Measurements from ENCODE around the gene TRIM15. TPM values are rescaled to one million over a fixed set of nuclear protein-coding genes. Genes with fewer than 3 reads are reported as not detected.
A peak's percentile ranks its signal among the peaks of the same experiment; 100 is the strongest.
"Not testable (repeated sequence)": the region's sequence is repeated elsewhere in the genome, so short reads cannot be mapped to it uniquely, and the experiment has no call there.

TRIM15 gene
- total RNA-seq: not detected in 2 replicates

DNA sequence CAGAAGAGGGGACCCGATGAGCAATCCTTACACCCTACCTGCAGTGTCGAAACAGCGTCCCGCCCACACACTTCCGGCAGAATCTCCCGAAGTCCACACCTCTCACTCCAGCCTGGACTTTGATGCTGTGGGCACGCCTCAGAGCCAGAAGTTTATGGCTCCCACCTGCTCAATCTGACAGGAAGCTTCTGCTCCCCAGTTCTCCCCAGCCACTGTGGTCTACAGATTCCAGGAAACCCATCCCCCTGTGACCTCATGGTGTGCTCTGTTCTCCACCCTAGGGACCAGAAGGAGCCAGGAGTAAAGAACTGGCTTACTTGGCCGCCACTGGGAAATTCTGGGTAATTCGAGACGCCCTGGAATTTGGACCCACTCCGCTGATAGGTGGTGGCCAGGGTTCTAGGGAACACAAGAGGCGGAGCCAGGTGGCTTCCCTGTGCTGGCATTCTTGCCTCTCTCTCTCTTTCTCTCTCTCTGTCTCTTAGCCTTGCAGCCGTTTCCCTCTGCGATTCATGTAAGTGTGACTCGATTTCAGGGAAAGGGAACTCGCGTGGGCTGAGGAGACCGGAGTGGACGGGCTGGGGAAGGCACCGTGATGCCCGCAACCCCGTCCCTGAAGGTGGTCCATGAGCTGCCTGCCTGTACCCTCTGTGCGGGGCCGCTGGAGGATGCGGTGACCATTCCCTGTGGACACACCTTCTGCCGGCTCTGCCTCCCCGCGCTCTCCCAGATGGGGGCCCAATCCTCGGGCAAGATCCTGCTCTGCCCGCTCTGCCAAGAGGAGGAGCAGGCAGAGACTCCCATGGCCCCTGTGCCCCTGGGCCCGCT, at the start of gene TRIM15:
Gene TRIM15, plus strand, starts transcription at position 457 of the 828 bp plus-strand sequence. Its CDS starts 139 bp downstream, at position 596.
- no peaks in the 10 kb centered on the region for H3K36me3 ChIP-seq (ENCODE audit: control insufficient read depth, insufficient read depth, low read length)
- peaks cover 4% of the 10 kb centered on the region for H3K27me3 ChIP-seq (ENCODE audit: control insufficient read depth, insufficient read depth, low read length)
- no peak within 1 kb of the TSS for H3K4me3 ChIP-seq (ENCODE audit: low read depth, low read length)
- no peak for FAIRE-seq
- TF ChIP-seq, protein P1, sequence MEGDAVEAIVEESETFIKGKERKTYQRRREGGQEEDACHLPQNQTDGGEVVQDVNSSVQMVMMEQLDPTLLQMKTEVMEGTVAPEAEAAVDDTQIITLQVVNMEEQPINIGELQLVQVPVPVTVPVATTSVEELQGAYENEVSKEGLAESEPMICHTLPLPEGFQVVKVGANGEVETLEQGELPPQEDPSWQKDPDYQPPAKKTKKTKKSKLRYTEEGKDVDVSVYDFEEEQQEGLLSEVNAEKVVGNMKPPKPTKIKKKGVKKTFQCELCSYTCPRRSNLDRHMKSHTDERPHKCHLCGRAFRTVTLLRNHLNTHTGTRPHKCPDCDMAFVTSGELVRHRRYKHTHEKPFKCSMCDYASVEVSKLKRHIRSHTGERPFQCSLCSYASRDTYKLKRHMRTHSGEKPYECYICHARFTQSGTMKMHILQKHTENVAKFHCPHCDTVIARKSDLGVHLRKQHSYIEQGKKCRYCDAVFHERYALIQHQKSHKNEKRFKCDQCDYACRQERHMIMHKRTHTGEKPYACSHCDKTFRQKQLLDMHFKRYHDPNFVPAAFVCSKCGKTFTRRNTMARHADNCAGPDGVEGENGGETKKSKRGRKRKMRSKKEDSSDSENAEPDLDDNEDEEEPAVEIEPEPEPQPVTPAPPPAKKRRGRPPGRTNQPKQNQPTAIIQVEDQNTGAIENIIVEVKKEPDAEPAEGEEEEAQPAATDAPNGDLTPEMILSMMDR (IDR thresholded peaks at IDR 0.05; ENCODE audit: insufficient read depth, low read length, severe bottlenecking): no peak
- DNase-seq (ENCODE audit: low read depth): peak; percentile 41

DNA sequence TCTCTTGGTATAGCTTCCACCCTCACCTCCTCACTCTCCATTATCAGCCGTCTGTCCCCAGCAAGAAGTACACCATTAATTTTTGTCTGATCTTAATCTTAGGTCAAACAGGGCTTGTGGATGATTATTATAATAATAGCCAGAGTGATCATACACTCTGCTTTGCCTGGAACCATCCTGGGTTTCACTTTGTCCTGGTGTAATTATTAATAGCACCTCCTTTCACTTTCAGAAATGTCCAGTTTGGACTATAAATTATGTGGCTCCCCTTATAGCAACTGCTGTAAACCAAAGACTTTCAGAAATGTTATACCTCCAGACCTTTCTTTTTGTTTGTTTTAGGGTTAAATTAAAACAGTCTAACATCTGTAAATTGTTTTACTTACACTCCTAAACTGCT, 49.5 kb upstream of the TRIM15 start:
- Histone ChIP-seq H3K27me3 (ENCODE audit: control insufficient read depth, insufficient read depth, low read length) (peaks cover 14% of the 10 kb centered on the region), H3K4me3 (ENCODE audit: low read depth, low read length) (no peak overlapping the region), H3K36me3 (ENCODE audit: control insufficient read depth, insufficient read depth, low read length) (no peaks in the 10 kb centered on the region)
- no peak for FAIRE-seq
- TF ChIP-seq, protein P1 (IDR thresholded peaks at IDR 0.05; ENCODE audit: insufficient read depth, low read length, severe bottlenecking): no peak
- no peak for DNase-seq (ENCODE audit: low read depth)

DNA sequence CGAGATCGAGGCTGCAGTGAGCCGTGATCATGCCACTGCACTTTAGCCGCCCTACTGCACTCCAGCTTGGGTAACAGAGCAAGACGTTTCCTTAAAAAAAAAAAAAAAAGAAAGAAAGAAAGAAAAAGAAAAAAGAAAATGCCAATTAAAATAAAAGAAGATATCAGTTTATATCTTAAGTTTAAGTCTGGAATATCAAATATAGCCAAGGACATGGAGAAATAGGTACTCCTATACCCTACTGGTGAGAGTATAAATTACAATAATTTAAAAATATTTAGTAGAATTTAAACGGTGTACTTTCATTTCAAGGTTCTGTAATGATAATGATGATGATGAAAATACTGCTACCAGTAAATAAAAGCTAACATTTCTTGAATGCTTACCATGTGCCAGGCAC, 46.6 kb upstream of the TRIM15 start:
- Histone ChIP-seq H3K4me3 (ENCODE audit: low read depth, low read length) (no peak overlapping the region), H3K36me3 (ENCODE audit: control insufficient read depth, insufficient read depth, low read length) (no peaks in the 10 kb centered on the region), H3K27me3 (ENCODE audit: control insufficient read depth, insufficient read depth, low read length) (peaks cover 7% of the 10 kb centered on the region)
- FAIRE-seq (no peak), DNase-seq (ENCODE audit: low read depth) (no peak)
- TF ChIP-seq, protein P1 (IDR thresholded peaks at IDR 0.05; ENCODE audit: insufficient read depth, low read length, severe bottlenecking): no peak

DNA sequence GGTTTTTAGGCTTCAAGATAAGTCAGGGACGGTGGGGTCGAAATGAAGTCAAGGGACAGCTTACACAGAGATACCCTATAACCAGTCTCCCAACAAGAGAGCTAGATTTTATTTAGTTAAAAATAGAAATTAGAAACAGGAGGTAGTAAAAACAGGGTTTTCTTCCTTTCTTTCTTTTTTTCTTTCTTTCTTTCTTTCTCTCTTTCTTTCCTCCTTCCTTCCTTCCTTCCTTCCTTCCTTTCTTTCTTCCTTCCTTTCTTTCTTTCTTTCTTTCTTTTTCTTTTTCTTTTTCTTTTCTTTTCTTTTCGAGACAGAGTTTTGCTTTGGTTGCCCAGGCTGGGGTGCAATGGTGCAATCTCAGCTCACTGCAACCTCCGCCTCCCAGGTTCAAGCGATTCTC, 44.7 kb upstream of the TRIM15 start:
- not testable (repeated sequence) for DNase-seq (ENCODE audit: low read depth); FAIRE-seq; H3K36me3 ChIP-seq (ENCODE audit: control insufficient read depth, insufficient read depth, low read length)

DNA sequence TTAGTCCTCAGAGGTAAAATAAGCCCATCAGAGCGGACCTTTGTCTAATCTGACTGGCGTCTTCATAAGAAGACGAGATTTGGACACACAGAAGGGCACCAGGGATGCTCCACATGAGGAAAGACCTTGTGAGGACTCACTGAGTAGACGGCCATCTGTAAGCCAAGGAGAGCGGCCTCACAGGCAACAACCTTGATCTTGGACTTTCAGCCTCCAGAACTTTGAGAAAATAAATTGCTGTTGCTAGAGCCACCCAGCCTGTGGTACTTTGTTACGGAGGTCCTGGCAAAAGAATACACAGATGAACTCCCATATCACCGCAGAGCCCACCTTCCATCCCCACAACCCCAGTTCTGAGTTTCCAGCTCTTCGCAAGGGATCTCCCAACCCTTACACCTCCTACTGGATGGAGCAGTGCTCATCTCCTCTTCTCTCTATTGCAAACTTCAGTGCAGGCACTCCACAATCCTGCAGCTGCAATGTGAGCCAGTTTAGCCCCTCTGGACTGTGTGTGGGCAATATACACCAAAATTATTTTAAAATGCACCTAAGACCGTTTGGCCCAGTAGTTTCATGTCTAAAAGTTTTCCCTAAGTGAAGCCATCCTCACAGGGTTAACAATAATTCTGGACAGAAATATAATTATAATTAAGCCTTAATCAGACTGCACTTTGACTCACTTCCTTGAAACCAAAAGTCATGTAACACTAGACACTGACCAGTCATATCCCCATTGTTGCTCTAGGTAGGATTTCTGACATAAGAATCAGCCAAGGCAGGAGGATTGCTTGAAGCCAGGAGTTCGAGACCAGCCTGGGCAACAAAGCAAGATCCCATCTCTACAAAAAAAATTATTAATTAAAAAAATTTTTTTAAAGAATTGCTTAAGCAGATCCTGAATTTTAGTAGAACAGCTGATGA, 41.6 kb upstream of the TRIM15 start:
- no peaks in the 10 kb centered on the region for H3K27me3 ChIP-seq (ENCODE audit: control insufficient read depth, insufficient read depth, low read length)
- TF ChIP-seq, protein P1 (IDR thresholded peaks at IDR 0.05; ENCODE audit: insufficient read depth, low read length, severe bottlenecking): no peak
- H3K36me3 ChIP-seq (ENCODE audit: control insufficient read depth, insufficient read depth, low read length): no peaks in the 10 kb centered on the region
- DNase-seq (ENCODE audit: low read depth) (no peak), FAIRE-seq (no peak)
- no peak overlapping the region for H3K4me3 ChIP-seq (ENCODE audit: low read depth, low read length)

More for the DNA sequence above, 44.7 kb upstream of the TRIM15 start:
- not testable (repeated sequence) for H3K4me3 ChIP-seq (ENCODE audit: low read depth, low read length); H3K27me3 ChIP-seq (ENCODE audit: control insufficient read depth, insufficient read depth, low read length)

DNA sequence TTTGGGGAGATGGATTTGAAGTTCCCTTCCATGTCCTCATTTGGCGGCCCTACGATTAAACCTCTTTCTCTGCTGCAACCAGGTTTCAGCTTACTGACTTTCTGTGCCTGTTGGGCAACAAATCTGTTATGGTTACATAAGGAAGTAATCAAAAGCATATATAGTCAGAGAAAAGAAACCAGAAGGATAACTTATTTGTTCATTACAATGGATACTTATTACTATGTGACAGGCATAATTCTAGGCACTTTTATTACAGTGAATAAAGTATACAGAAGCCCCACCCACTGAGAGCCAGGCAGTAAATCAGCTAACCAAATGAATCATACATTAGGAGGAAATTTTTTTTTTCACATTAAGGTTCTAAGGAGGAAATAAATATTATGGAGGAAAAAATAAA, 40.8 kb upstream of the TRIM15 start:
- TF ChIP-seq, protein P1 (IDR thresholded peaks at IDR 0.05; ENCODE audit: insufficient read depth, low read length, severe bottlenecking): no peak

More for the DNA sequence above, 40.8 kb upstream of the TRIM15 start:
- Histone ChIP-seq H3K4me3 (ENCODE audit: low read depth, low read length) (no peak overlapping the region), H3K27me3 (ENCODE audit: control insufficient read depth, insufficient read depth, low read length) (peaks cover 6% of the 10 kb centered on the region), H3K36me3 (ENCODE audit: control insufficient read depth, insufficient read depth, low read length) (no peaks in the 10 kb centered on the region)
- FAIRE-seq (no peak), DNase-seq (ENCODE audit: low read depth) (no peak)
